H9 (cell line): Measurements from ENCODE around the gene MAP2K7. TPM values are rescaled to one million over a fixed set of nuclear protein-coding genes. Genes with fewer than 3 reads are reported as not detected.
A peak's percentile ranks its signal among the peaks of the same experiment; 100 is the strongest.

Source experiments
- DNase-seq: peaks from one replicate; pipeline ENCODE4 v3.0.0-alpha.2; 2017
- H2AFZ ChIP-seq: one replicate; pipeline ENCODE4 v1.6.1; 2013; ENCODE audit warnings: mild to moderate bottlenecking, low read length, control low read depth, moderate library complexity
- H2AK5ac ChIP-seq: 2 replicates; pipeline ENCODE4 v1.6.1; 2013; ENCODE audit warnings: low read length, control low read depth, mixed read lengths; ENCODE audit not compliant: insufficient read length
- H2BK120ac ChIP-seq: one replicate; pipeline ENCODE4 v1.6.1; 2013; ENCODE audit warnings: low read depth, mild to moderate bottlenecking, low read length, control low read depth, inconsistent platforms; ENCODE audit not compliant: poor library complexity, severe bottlenecking
- H2BK12ac ChIP-seq: 2 replicates; pipeline ENCODE4 v1.6.1; 2013; ENCODE audit warnings: low read length, control low read depth, mixed read lengths, low read depth; ENCODE audit not compliant: insufficient read length
- H2BK15ac ChIP-seq: 2 replicates; pipeline ENCODE4 v1.6.1; 2013; ENCODE audit warnings: low read depth, low read length, control low read depth
- H2BK20ac ChIP-seq: one replicate; pipeline ENCODE4 v1.6.1; 2013; ENCODE audit warnings: low read depth, mild to moderate bottlenecking, low read length, control low read depth, inconsistent platforms; ENCODE audit not compliant: poor library complexity, severe bottlenecking
- H2BK5ac ChIP-seq: 2 replicates; pipeline ENCODE4 v1.6.1; 2013; ENCODE audit warnings: low read length, control low read depth, mixed read lengths; ENCODE audit not compliant: insufficient read length
- H3K14ac ChIP-seq: 2 replicates; pipeline ENCODE4 v1.6.1; 2013; ENCODE audit warnings: low read length, control low read depth; ENCODE audit not compliant: insufficient read depth
- H3K18ac ChIP-seq: 2 replicates; pipeline ENCODE4 v1.6.1; 2013; ENCODE audit warnings: low read depth, mild to moderate bottlenecking, mixed read lengths, low read length, control low read depth; ENCODE audit not compliant: insufficient read length
- H3K23ac ChIP-seq: 2 replicates; pipeline ENCODE4 v1.6.1; 2013; ENCODE audit warnings: low read length, control low read depth, mixed read lengths, low read depth; ENCODE audit not compliant: insufficient read length
- H3K23me2 ChIP-seq: 2 replicates; pipeline ENCODE4 v1.6.1; 2013; ENCODE audit warnings: low read depth, mild to moderate bottlenecking, mixed read lengths, low read length, control low read depth; ENCODE audit not compliant: insufficient read length, poor library complexity, severe bottlenecking
- H3K27ac ChIP-seq: 2 replicates; pipeline ENCODE4 v1.5.1; 2013; ENCODE audit warnings: low read length, control low read depth, mixed read lengths, low read depth; ENCODE audit not compliant: insufficient read length
- H3K27me3 ChIP-seq: 2 replicates; pipeline ENCODE4 v1.6.1; 2013; ENCODE audit warnings: low read length, control low read depth, inconsistent platforms; ENCODE audit not compliant: insufficient read depth
- H3K4ac ChIP-seq: 2 replicates; pipeline ENCODE4 v1.6.1; 2013; ENCODE audit warnings: low read depth, mild to moderate bottlenecking, control low read depth, inconsistent platforms, low read length, moderate library complexity
- H3K4me1 ChIP-seq: 2 replicates; pipeline ENCODE4 v1.6.1; 2013; ENCODE audit warnings: low read length, control low read depth, inconsistent platforms; ENCODE audit not compliant: insufficient read depth
- H3K4me2 ChIP-seq: 2 replicates; pipeline ENCODE4 v1.6.1; 2013; ENCODE audit warnings: low read length, control low read depth, mixed read lengths; ENCODE audit not compliant: insufficient read length, insufficient read depth
- H3K56ac ChIP-seq: 2 replicates; pipeline ENCODE4 v1.6.1; 2013; ENCODE audit warnings: low read depth, mild to moderate bottlenecking, mixed read lengths, low read length, control low read depth; ENCODE audit not compliant: insufficient read length
- H3K79me1 ChIP-seq: 2 replicates; pipeline ENCODE4 v1.6.1; 2013; ENCODE audit warnings: low read depth, mild to moderate bottlenecking, moderate library complexity, low read length, control low read depth, inconsistent platforms; ENCODE audit not compliant: insufficient read depth, poor library complexity, severe bottlenecking
- H3K79me2 ChIP-seq: 2 replicates; pipeline ENCODE4 v1.6.1; 2013; ENCODE audit warnings: low read length, control low read depth, inconsistent platforms; ENCODE audit not compliant: insufficient read depth
- H3K9ac ChIP-seq: 2 replicates; pipeline ENCODE4 v1.6.1; 2013; ENCODE audit warnings: low read length, control low read depth, mixed read lengths; ENCODE audit not compliant: insufficient read length; ENCODE audit errors: extremely low read depth
- H3K9me3 ChIP-seq: one replicate; pipeline ENCODE4 v1.6.1; 2013; ENCODE audit warnings: low read depth, low read length, inconsistent platforms; ENCODE audit not compliant: control insufficient read depth
- H3T11ph ChIP-seq: one replicate; pipeline ENCODE4 v1.6.1; 2013; ENCODE audit warnings: mild to moderate bottlenecking, low read length, control low read depth, inconsistent platforms
- H4K20me1 ChIP-seq: one replicate; pipeline ENCODE4 v1.6.1; 2013; ENCODE audit not compliant: control insufficient read depth, insufficient read length, insufficient read depth
- H4K5ac ChIP-seq: 2 replicates; pipeline ENCODE4 v1.6.1; 2013; ENCODE audit warnings: low read depth, mild to moderate bottlenecking, mixed read lengths, low read length, control low read depth; ENCODE audit not compliant: insufficient read length
- H4K8ac ChIP-seq: replicated peaks from 2 replicates; pipeline ENCODE4 v1.6.1; 2013; ENCODE audit warnings: low read length, control low read depth, mixed read lengths, low read depth; ENCODE audit not compliant: insufficient read length
- H4K91ac ChIP-seq: 2 replicates; pipeline ENCODE4 v1.6.1; 2013; ENCODE audit warnings: low read depth, mild to moderate bottlenecking, moderate library complexity, mixed read lengths, low read length, control low read depth; ENCODE audit not compliant: insufficient read length
- H3K27ac Mint-ChIP-seq, 3 experiments: 2 replicates in 2 of 3; 3 replicates in 1 of 3; pipeline ENCODE4 v1.8.0; 2020 to 2021; ENCODE audit warnings: mixed read lengths in 3 of 3, mild to moderate bottlenecking in 1 of 3, moderate library complexity in 1 of 3
- H3K27me3 Mint-ChIP-seq: 2 replicates; pipeline ENCODE4 v1.8.0; 2021; ENCODE audit warnings: low read depth, mild to moderate bottlenecking, moderate library complexity, mixed read lengths
- H3K36me3 Mint-ChIP-seq, 3 experiments: 2 replicates in 2 of 3; 3 replicates in 1 of 3; pipeline ENCODE4 v1.8.0; 2020 to 2021; ENCODE audit warnings: low read depth in 3 of 3, mixed read lengths in 3 of 3; ENCODE audit not compliant: insufficient read depth in 1 of 3
- H3K4me1 Mint-ChIP-seq, 2 experiments: 2 replicates each; pipeline ENCODE4 v1.8.0; 2020; ENCODE audit warnings: mixed read lengths in 2 of 2
- H3K4me3 Mint-ChIP-seq, 2 experiments: 2 replicates in 1 of 2; 3 replicates in 1 of 2; pipeline ENCODE4 v1.8.0; 2020 to 2021; ENCODE audit warnings: mild to moderate bottlenecking in 2 of 2, mixed read lengths in 2 of 2, moderate library complexity in 1 of 2
- H3K9me3 Mint-ChIP-seq, 2 experiments: 2 replicates in 1 of 2; 3 replicates in 1 of 2; pipeline ENCODE4 v1.8.0; 2020; ENCODE audit warnings: mild to moderate bottlenecking in 2 of 2, mixed read lengths in 2 of 2, moderate library complexity in 1 of 2
- CTCF ChIP-seq: fragments of 200-600 bp; sonication (generic); conservative IDR thresholded peaks from 3 replicates; pipeline ENCODE4 v1.8.0; 2021; ENCODE audit warnings: antibody characterized with exemption, mild to moderate bottlenecking
- WGBS: extraction: QIAGEN DNeasy Blood & Tissue Kit; methylation state at CpG from one replicate; pipeline ENCODE4 v1.1.7; 2013; ENCODE audit warnings: missing lambda C conversion rate, low lambda C conversion rate, mixed read lengths; ENCODE audit not compliant: insufficient read length; ENCODE audit errors: extremely low coverage; 5-methylcytosine and 5-hydroxymethylcytosine counted together
- total RNA-seq: library from RNA; stranded (reverse); gene quantifications from 2 replicates; pipeline ENCODE4 v1.2.1, GENCODE V29; 2021

MAP2K7 gene
- total RNA-seq, 1 experiment from 2014 or later = 48.1 TPM

DNA sequence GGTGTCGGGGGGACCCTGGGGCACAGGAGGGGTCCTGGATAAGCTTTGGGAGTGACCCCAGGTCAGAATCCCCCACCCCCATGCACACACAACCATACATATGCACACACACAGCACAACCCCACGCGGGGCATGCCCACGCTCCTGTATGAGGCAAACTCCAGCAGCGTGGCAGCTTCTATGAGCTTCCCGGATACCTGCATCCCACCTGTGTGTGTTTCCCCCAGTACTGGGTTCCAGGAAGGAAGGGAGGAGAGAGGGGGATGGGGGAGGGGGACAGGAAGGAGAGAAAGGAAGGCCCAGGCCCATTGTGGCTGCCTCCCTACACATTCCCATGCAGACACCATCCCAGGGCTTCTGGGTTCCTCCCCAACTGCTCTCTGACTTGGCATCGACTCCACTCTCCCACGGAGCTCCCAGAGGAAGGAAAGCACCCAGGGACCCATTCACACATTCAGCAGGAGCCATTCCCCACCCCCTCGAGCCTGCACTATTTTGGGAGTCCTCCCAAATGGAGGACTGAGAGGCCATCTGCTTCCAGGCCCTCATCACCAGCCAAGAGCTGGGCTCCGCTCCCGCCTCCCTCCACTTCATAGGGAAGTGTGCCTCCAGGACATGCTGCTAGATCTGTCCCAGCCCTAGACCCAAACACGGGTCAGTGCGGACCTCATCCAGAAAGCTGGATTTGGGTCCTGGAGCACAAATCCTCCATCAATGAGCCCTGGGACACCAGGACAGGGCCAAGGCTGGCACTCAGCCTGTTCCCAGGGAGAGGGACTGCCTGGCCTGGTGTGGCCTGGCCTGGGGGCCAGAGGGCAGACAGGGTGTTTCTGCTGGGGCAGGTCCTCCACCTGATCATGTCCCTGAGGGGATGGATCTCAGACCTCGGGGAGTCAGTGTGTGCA lies 42.7 kb upstream of the MAP2K7 start:
- no peak overlapping the region for H2BK12ac ChIP-seq
- H4K91ac ChIP-seq = no peak overlapping the region
- H3K56ac ChIP-seq = no peak overlapping the region
- no peak overlapping the region for H4K8ac ChIP-seq
- peak overlapping the region in 1 of 3 experiments; percentile 44; a peak in 1 of 7 replicates for H3K27ac Mint-ChIP-seq
- no CpG with 5 or more reads among the region's 14 CpGs for WGBS
- no peak overlapping the region for H2BK15ac ChIP-seq
- H4K20me1 ChIP-seq = peaks cover 2% of the 10 kb centered on the region
- peaks cover 13 to 46% of the 10 kb centered on the region in 2 experiments for H3K4me1 Mint-ChIP-seq
- no peak overlapping the region for H2BK120ac ChIP-seq
- no peak overlapping the region for H3T11ph ChIP-seq
- peak; percentile 38 for DNase-seq
- H3K79me1 ChIP-seq = no peaks in the 10 kb centered on the region
- no peaks in the 10 kb centered on the region; the same call in 1 of the 2 replicates for H3K4me1 ChIP-seq
- H4K5ac ChIP-seq = no peak overlapping the region
- H2BK5ac ChIP-seq = no peak overlapping the region
- H3K36me3 Mint-ChIP-seq = no peaks in the 10 kb centered on the region; a peak in 1 of 7 replicates
- no peak overlapping the region for H3K4me2 ChIP-seq
- H3K27me3 ChIP-seq = peaks cover 4% of the 10 kb centered on the region; the same call in 1 of the 2 replicates
- no peak overlapping the region for H3K18ac ChIP-seq
- no peak overlapping the region for H2AK5ac ChIP-seq
- no peaks in the 10 kb centered on the region for H3K9me3 ChIP-seq
- H3K4ac ChIP-seq = no peak overlapping the region; the same call in 1 of the 2 replicates
- no peak overlapping the region for H2BK20ac ChIP-seq
- H3K14ac ChIP-seq = no peak overlapping the region
- no peak for TF ChIP-seq CTCF
- peaks cover 15% of the 10 kb centered on the region for H3K23me2 ChIP-seq
- no peak overlapping the region for H2AFZ ChIP-seq
- H3K4me3 Mint-ChIP-seq = no peak overlapping the region; a peak in 1 of 5 replicates
- H3K23ac ChIP-seq = no peak overlapping the region
- H3K27me3 Mint-ChIP-seq = peaks cover 57% of the 10 kb centered on the region
- no peaks in the 10 kb centered on the region for H3K9me3 Mint-ChIP-seq
- H3K79me2 ChIP-seq = no peaks in the 10 kb centered on the region
- H3K27ac ChIP-seq = no peak overlapping the region
- H3K9ac ChIP-seq = no peak overlapping the region
